A549 (cell line): ENCODE results near the gene ADGRG3. TPM values are rescaled to one million over a fixed set of nuclear protein-coding genes. Genes with fewer than 3 reads are reported as not detected.

Experiments
- ATAC-seq, 2 experiments: fragments of 200-7000 bp in 1 of 2; fragments of >200 bp in 1 of 2; cut with Nextera tagmentation in 1 of 2; cut with Tn5 transposase in 1 of 2; 3 replicates each; pipeline versions ENCODE4 v1.8.0 to v1.9.1; 2018 to 2020; ENCODE audit warnings: mild to moderate bottlenecking in 1 of 2, moderate library complexity in 1 of 2
- CTCF ChIA-PET: fragments of 300-600 bp; sonication (Branson Sonifier 250); formaldehyde crosslinking; extraction: SDS; loops from one replicate; lab custom pipeline; 2021; ENCODE audit warnings: antibody characterized with exemption, inconsistent platforms; lab: Yijun Ruan, JAX
- POLR2A ChIA-PET: fragments of 350-600 bp; formaldehyde crosslinking; extraction: SDS; loops from one replicate; lab custom pipeline; 2021; ENCODE audit warnings: antibody characterized with exemption, inconsistent platforms; lab: Yijun Ruan, JAX
- DNase-seq, 2 experiments: peaks; one replicate each; pipeline versions ENCODE4 v3.0.0 to v3.0.0-alpha.2; 2011 to 2016; ENCODE audit warnings: low read depth in 1 of 2, low spot score in 1 of 2
- FAIRE-seq: peaks from 2 replicates; lab custom pipeline; 2011; peaks lifted over from hg19 to GRCh38; lab: Jason Lieb, UNC
- H3K27ac ChIP-seq, 2 experiments: fragments of >200 bp; sonication (Bioruptor Twin); formaldehyde crosslinking; 3 replicates each; pipeline ENCODE4 v1.5.1; 2016 to 2017
- H3K4me1 ChIP-seq: fragments of >200 bp; sonication (Bioruptor Twin); formaldehyde crosslinking; 3 replicates; pipeline ENCODE4 v1.6.1; 2016
- H3K4me2 ChIP-seq: fragments of >200 bp; sonication (Bioruptor Twin); formaldehyde crosslinking; 3 replicates; pipeline ENCODE4 v1.6.1; 2016
- H3K4me3 ChIP-seq: fragments of >200 bp; sonication (Bioruptor Twin); formaldehyde crosslinking; 3 replicates; pipeline ENCODE4 v1.5.1; 2016
- H3K9me3 ChIP-seq: fragments of >200 bp; sonication (Bioruptor Twin); formaldehyde crosslinking; 3 replicates; pipeline ENCODE4 v1.6.1; 2016
- CEBPB ChIP-seq, 2 experiments: fragments of >200 bp in 1 of 2; sonication (Bioruptor Twin) in 1 of 2; formaldehyde crosslinking in 1 of 2; IDR thresholded peaks; 2 replicates each; pipeline ENCODE4 v1.6.1; 2012 to 2016
- CHD4 ChIP-seq: fragments of 200-600 bp; sonication (generic); IDR thresholded peaks from 2 replicates; pipeline ENCODE4 v1.6.1; 2016; ENCODE audit warnings: antibody characterized with exemption, mild to moderate bottlenecking, borderline replicate concordance
- E2F6 ChIP-seq: IDR thresholded peaks from 2 replicates; pipeline ENCODE4 v1.6.1; 2012; ENCODE audit warnings: low read depth, borderline replicate concordance
- EHMT2 ChIP-seq: fragments of 200-600 bp; sonication (generic); IDR thresholded peaks from 2 replicates; pipeline ENCODE4 v1.6.1; 2016; ENCODE audit warnings: antibody characterized with exemption, low read depth, mild to moderate bottlenecking, moderate library complexity
- FOSL2 ChIP-seq, 2 experiments: fragments of 450-650 bp in 1 of 2; fragments of >200 bp in 1 of 2; sonication (Bioruptor Twin) in 1 of 2; formaldehyde crosslinking; IDR thresholded peaks; 2 replicates each; pipeline versions ENCODE4 v1.5.0 to v1.6.1; 2016 to 2020; ENCODE audit warnings: mild to moderate bottlenecking in 1 of 2, moderate library complexity in 1 of 2
- FOXS1 ChIP-seq: fragments of 250-450 bp; sonication (Bioruptor Pico); IDR thresholded peaks from 2 replicates; pipeline ENCODE4 v1.5.0; 2020; ENCODE audit warnings: mild to moderate bottlenecking, moderate library complexity
- HMGXB4 ChIP-seq: fragments of 250-450 bp; sonication (Bioruptor Pico); IDR thresholded peaks from 2 replicates; pipeline ENCODE4 v1.5.0; 2021; ENCODE audit warnings: mild to moderate bottlenecking, moderate library complexity, borderline replicate concordance
- JUN ChIP-seq, 2 experiments: fragments of >200 bp; sonication (Bioruptor Twin); formaldehyde crosslinking; IDR thresholded peaks; 2 replicates in 1 of 2; 3 replicates in 1 of 2; pipeline ENCODE4 v1.6.1; 2016 to 2017
- KDM1A ChIP-seq: fragments of 200-600 bp; sonication (generic); IDR thresholded peaks from 2 replicates; pipeline ENCODE4 v1.6.1; 2016; ENCODE audit warnings: low read depth, mild to moderate bottlenecking
- RFX5 ChIP-seq: fragments of 450-650 bp; IDR thresholded peaks from 2 replicates; pipeline ENCODE4 v1.7.1; 2014; ENCODE audit warnings: antibody characterized with exemption, mild to moderate bottlenecking, moderate library complexity
- SREBF2 ChIP-seq: fragments of 450-650 bp; IDR thresholded peaks from 2 replicates; pipeline ENCODE4 v1.6.1; 2014; ENCODE audit warnings: mild to moderate bottlenecking, moderate library complexity
- ZFP36 ChIP-seq: fragments of 450-650 bp; IDR thresholded peaks from 2 replicates; pipeline ENCODE4 v1.6.1; 2014; ENCODE audit warnings: borderline replicate concordance; ENCODE audit not compliant: partially characterized antibody
- WGBS: methylation state at CpG from one replicate; pipeline ENCODE4 v1.1.6; 2017; ENCODE audit errors: missing lambda C conversion rate; 5-methylcytosine and 5-hydroxymethylcytosine counted together
- polyA plus RNA-seq, 4 experiments: library from polyadenylated mRNA; depleted of rRNA in 3 of 4; stranded (reverse); fragments of >200 nt; fragmentation: RNase III in 1 of 4; extraction: RNeasy Plus Mini Kit Qiagen cat#74134 plus additional on column Dnase treatment in 1 of 4; gene quantifications; 2 replicates in 3 of 4; 3 replicates in 1 of 4; pipeline ENCODE4 v1.2.3, GENCODE V29; 2011 to 2017

ADGRG3 gene
- polyA plus RNA-seq, 2 of the 4 experiments (the other 2 are of a cell fraction) = 0.25 to 0.45 TPM

- FAIRE-seq (no peak), DNase-seq (no peak), ATAC-seq (no peak)
- H3K9me3 ChIP-seq = no peaks in the 10 kb centered on the region
- no peak overlapping the region for H3K4me3 ChIP-seq
- ChIA-PET POLR2A (no interaction called here), CTCF (interaction anchor here (0.7 to 12.2 kb wide), 7 partner anchors 9 to 43 kb away, joined by 3 to 100 read pairs (median 4); partner anchors contain the start of gene ADGRG1)
- H3K4me2 ChIP-seq = peak overlapping the region; percentile 59; the same call in 1 of the 3 replicates
- TF ChIP-seq EHMT2 = no peak
- TF ChIP-seq SREBF2 = no peak
- WGBS = 89% methylated on average over 8 of the region's 8 CpGs
- H3K4me1 ChIP-seq = peaks cover 78% of the 10 kb centered on the region
- H3K27ac ChIP-seq = peak overlapping the region; percentile 91 to 98
These were observed 48.9 kb upstream of the ADGRG3 start for GRCh38 chr16:57619133-57619605.

GRCh38 chr16:57619606-57620334 lies 48.3 kb upstream of the ADGRG3 start:
- no peak for DNase-seq
- CTCF ChIA-PET = interaction anchor here (0.6 to 12.2 kb wide), 9 partner anchors 9 to 68 kb away, joined by 3 to 100 read pairs (median 4); partner anchors contain the start of gene ADGRG1
- H3K4me1 ChIP-seq = peaks cover 81% of the 10 kb centered on the region
- TF ChIP-seq FOSL2 (IDR thresholded peaks at IDR 0.05) (no peak), FOSL2 (CRISPR knock-in tag; IDR thresholded peaks at IDR 0.05) (no peak)
- TF ChIP-seq, all 56 proteins: peak for 0
- Histone ChIP-seq H3K27ac (peak overlapping the region; percentile 91 to 98), H3K4me2 (peak overlapping the region; percentile 59; the same call in 1 of the 3 replicates), H3K9me3 (no peaks in the 10 kb centered on the region), H3K4me3 (no peak overlapping the region)
- POLR2A ChIA-PET = no interaction called here
- FAIRE-seq (no peak), ATAC-seq (no peak)
- 87% methylated on average over 10 of the region's 16 CpGs for WGBS

GRCh38 chr16:57620335-57621231 lies 47.5 kb upstream of the ADGRG3 start:
- Histone ChIP-seq H3K4me1 (peaks cover 89% of the 10 kb centered on the region), H3K4me3 (no peak overlapping the region), H3K27ac (peak overlapping the region; percentile 91 to 98), H3K4me2 (peak overlapping the region; percentile 59), H3K9me3 (no peaks in the 10 kb centered on the region)
- POLR2A ChIA-PET = no interaction called here
- ATAC-seq (no peak), DNase-seq (no peak), FAIRE-seq (no peak)
- CTCF ChIA-PET = interaction anchor here (0.6 to 12.2 kb wide), 8 partner anchors 10 to 69 kb away, joined by 3 to 100 read pairs (median 6); no protein-coding TSS in a partner anchor
- TF ChIP-seq E2F6 (no peak), KDM1A (no peak), FOXS1 (no peak), HMGXB4 (CRISPR knock-in tag) (no peak), RFX5 (no peak)
- 89% methylated on average over 19 of the region's 27 CpGs for WGBS

GRCh38 chr16:57621521-57622271 lies 46.4 kb upstream of the ADGRG3 start:
- H3K27ac ChIP-seq = peak overlapping the region; percentile 91 to 98
- no peak for TF ChIP-seq CHD4
- 0 out of 5 replicates have a peak, but pooled peaks of 1 of the 2 experiments have one; percentile 28 for TF ChIP-seq JUN (IDR thresholded peaks at IDR 0.05)
- TF ChIP-seq CEBPB (IDR thresholded peaks at IDR 0.05) = peak; percentile 53 to 78
- TF ChIP-seq KDM1A = peak; percentile 69
- TF ChIP-seq ZFP36 = peak; percentile 85
- TF ChIP-seq, all 56 proteins: peak for 4
- POLR2A ChIA-PET = interaction anchor here (0.7 to 1.0 kb wide), 2 partner anchors 114 to 309 kb away, joined by 3 to 5 read pairs; partner anchors contain the start of gene KATNB1
- Histone ChIP-seq H3K9me3 (no peaks in the 10 kb centered on the region), H3K4me1 (peaks cover 99% of the 10 kb centered on the region), H3K4me2 (peak overlapping the region; percentile 59), H3K4me3 (no peak overlapping the region)
- 55% methylated on average over 10 of the region's 10 CpGs for WGBS
- CTCF ChIA-PET = interaction anchor here (0.6 to 12.2 kb wide), 10 partner anchors 9 to 547 kb away, joined by 3 to 100 read pairs (median 4); no protein-coding TSS in a partner anchor
- ATAC-seq (peak; percentile 3; a peak in 3 of 6 replicates), FAIRE-seq (no peak), DNase-seq (no peak)
